Germinal center (tissue), 1 donor: ENCODE results near the gene OTUD7B.
"Not testable (repeated sequence)": the region's sequence is repeated elsewhere in the genome, so short reads cannot be mapped to it uniquely, and the experiment has no call there.

ENCODE experiments used
- DNase-seq: peaks from one replicate; pipeline ENCODE4 v3.0.0; 2012; ENCODE audit warnings: mixed read lengths, low spot score

Gene OTUD7B

DNA sequence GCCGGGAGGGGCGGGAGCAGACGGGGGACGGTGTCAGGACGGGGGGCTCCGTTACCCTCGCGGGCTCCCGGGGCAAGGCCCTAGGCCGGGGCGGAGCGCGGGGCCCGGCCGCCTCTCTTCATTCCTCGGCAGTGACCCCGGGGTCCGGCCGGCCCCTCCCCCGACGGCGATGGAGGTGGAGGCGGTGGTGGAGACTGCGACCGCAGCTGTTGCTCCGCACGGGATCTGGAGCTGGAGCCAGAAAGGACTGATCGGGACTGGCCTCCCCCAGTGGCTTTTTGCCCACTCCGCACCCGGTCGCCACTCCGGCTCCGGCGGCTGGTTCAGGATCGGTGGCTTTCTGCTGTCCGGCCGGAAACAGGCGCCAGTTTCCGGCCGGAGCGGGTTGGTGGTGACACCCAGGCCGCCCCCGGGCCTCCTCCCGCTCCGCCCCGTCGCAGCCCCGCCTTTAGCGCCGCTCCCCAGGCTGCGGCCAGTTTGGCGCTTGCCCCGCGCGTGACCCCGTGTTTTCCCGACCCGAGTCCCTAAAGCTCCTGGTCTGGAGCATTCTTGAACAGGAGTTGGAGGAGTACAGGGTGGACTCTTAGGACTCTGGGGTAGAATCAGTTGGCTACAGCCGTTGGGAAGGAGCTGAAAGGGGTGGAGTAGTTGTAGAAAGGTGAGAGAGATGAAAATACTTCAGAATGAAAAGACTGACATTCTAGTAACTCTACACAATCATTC, at the start of gene OTUD7B:
Gene OTUD7B (minus strand): TSS at position 334 of the 723 bp plus-strand sequence. CDS start 33,216 bp downstream, outside the sequence.
- peak; percentile 61 for DNase-seq

DNA sequence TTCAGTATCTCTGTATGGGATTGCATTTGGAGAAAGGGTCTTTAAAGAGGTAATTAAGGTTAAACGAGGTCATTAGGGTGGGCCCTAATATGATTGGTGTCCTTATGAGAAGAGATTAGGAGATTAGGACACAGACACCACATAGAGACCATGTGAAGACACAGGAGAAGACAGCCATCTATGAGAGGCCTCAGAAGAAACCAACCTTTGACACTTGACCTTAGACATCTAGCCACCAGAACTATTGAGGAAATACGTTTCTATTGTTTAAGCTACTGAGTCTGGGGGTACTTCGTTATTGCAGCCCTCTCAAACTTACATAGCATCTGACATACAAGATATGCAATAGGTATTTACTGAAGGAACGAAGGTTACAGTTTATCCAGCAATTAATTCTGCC, 49.7 kb upstream of the OTUD7B start:
- no peak for DNase-seq

- no peak for DNase-seq
Measured at GRCh38 chr1:150056407-150056806, 45.9 kb upstream of the OTUD7B start.

DNA sequence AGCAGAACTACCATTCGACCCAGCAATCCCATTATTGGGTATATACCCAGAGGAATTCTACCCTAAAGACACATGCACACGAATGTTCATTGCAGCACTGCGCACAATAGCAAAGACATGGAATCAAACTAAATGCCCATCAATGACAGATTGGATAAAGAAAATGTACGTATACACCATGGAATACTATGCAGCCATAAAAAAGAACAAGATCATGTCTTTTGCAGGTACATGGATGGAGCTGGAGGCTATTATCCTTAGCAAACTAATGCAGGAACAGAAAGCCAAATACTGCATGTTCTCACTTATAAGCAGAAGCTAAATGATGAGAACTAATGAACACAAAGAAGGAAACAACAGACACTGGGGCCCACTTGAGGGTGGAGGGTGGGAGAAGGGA, 45.0 kb upstream of the OTUD7B start:
- DNase-seq, result not testable (repeated sequence)

GRCh38 chr1:150053926-150054325, 43.4 kb upstream of the OTUD7B start:
- DNase-seq, result no peak

DNA sequence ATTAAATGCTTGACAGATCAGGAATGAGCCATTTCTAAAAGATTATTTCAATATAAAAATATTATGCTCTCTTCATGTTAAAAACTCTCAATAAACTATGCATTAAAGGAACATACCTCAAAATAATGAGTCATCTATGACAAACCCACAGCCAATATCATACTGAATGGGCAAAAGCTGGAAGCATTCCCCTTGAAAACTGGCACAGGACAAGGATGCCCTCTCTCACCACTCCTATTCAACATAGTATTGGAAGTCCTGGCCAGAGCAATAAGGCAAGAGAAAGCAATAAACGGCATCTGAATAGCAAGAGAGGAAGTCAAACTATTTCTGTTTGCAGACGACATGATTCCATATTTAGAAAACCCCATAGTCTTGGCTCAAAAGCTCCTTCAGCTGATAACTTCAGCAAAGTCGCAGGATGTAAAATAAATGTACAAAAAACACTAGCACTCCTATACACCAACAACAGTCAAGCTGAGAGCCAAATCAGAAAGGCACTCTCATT, 41.4 kb upstream of the OTUD7B start:
- not testable (repeated sequence) for DNase-seq

GRCh38 chr1:150051089-150051373, 40.5 kb upstream of the OTUD7B start:
- DNase-seq, result no peak

DNA sequence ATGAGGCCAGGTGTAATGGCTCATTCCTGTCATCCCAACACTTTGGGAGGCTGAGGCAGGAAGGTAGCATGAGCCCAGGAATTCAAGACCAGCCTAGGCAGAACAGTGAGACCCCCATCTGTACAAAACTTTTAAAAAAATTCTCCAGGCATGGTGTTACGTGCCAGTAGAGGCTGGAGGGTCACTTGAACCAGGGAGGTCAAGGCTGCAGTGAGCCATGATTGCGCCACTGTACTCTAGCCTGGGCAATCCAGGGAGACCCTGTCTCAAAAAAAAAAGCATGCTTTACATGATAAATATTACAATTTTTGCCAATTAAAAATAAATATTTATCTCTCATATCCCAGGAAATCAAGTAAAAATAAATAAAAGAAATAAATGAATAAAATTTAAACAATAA, 39.4 kb upstream of the OTUD7B start:
- DNase-seq, result no peak

- DNase-seq, result no peak
Measured at GRCh38 chr1:150034336-150034735, 23.8 kb upstream of the OTUD7B start.

- DNase-seq, result no peak
Measured at GRCh38 chr1:150028322-150028721, 17.8 kb upstream of the OTUD7B start.

GRCh38 chr1:150024156-150024555, 13.6 kb upstream of the OTUD7B start:
- DNase-seq, result no peak

DNA sequence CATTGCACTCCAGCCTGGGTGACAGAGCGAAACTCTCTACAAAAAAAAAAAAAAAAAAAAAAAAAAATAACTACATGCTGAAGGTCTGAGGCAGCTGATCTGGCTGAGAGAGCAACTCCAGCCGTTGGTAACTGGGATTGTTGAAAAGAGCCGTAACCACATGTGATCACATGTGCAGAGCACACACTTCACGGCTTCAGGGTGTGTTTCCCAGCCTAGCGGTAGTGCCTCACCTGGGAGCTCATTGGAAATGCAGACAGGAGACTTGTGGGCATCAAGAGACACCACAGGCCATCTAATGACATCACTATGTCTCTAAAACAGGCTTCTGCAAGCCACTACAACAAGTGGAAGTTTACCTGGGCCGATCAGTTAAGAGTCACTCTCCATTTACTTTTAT, 11.8 kb upstream of the OTUD7B start:
- no peak for DNase-seq

- no peak for DNase-seq
Measured at GRCh38 chr1:150021191-150021694, 10.7 kb upstream of the OTUD7B start.

DNA sequence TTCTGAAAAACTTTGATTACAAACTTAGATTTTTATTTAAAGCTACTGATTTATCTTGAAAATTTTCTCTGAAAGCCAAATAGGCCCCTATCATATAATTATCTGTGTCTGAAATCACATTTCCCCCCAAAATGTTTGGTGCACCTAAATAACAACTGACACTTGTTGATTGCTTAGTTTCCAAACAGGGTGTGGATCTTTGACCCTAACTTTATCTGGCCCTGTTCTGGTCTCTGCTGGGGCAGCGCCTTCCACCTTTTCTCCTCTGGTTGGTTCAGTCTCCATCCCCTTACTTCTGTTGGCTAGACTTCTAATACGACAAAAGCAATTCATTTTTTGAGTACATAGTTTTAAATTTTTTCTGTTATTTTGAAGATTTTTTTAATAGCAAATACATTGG, 10.2 kb upstream of the OTUD7B start:
- no peak for DNase-seq

- peak; percentile 14 for DNase-seq
Measured at GRCh38 chr1:150018165-150018564, 7.6 kb upstream of the OTUD7B start.

GRCh38 chr1:150017206-150017750, 6.8 kb upstream of the OTUD7B start:
- no peak for DNase-seq

- no peak for DNase-seq
Measured at GRCh38 chr1:150015651-150016131, 5.2 kb upstream of the OTUD7B start.

- DNase-seq, result no peak
Measured at GRCh38 chr1:150012611-150013010, 2.1 kb upstream of the OTUD7B start.

DNA sequence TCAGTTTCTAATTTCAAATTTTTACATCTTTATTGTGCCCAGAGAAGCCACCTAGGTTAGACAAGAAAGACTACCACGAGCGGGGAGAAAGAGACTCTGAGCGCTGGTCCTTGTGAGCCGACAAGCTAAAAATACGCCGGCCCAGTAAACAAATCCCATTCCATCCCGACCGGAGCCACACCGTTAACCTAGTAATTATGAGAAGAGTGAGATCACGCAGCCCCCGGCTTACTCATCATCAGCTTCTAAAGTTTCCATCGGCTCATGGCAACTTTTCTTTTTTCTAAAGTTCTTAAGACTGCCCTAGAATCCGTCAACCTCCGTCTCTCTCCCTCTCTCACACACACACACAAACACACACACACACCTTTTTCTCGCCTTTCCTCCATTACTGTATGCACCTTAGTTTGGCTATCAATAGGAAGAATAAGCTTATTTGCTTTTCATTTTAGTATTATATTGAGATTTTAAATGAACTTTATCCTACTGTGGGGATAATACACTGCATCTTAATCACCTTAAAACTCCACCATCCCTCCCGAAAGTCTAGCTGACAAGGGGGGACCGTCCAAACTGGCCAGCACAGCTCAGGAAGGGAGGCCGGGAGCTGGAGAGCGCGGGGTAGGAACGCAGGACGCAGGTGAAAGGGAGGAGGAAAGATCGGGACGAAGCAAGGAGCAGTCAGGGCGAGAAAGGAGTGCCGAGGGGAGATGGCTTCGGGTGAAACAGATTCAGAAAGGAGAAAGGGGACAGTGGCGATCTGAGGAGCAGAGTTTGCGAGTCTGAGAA, 728 bp downstream of the OTUD7B start:
- DNase-seq, result peak; percentile 15

GRCh38 chr1:150008699-150009098, 1.8 kb downstream of the OTUD7B start:
- no peak for DNase-seq

- DNase-seq, result no peak
Measured at GRCh38 chr1:150006881-150007421, 3.6 kb downstream of the OTUD7B start.

DNA sequence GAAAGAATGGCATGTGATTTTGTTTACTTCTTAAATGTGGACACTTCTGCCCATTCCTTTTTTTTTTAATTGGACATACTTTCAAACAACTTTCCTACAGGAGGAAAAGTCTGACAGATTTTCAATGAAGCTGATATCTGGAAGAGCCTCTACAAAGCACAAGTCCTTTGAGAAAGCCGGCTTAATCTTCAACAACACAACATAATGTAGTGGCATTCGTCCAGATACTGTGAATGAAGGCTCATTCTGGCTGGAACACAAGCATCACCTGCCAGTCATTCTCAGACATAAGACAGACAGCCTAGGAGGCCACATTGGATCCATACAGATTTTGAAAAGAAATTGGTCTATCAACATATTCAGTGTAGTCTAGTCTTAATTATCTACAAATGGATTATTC, 4.9 kb downstream of the OTUD7B start:
- no peak for DNase-seq

- no peak for DNase-seq
Measured at GRCh38 chr1:150003801-150004200, 6.7 kb downstream of the OTUD7B start.
